A549 (cell line): Measurements from ENCODE around the gene MAP3K9. TPM values are rescaled to one million over a fixed set of nuclear protein-coding genes. Genes with fewer than 3 reads are reported as not detected.

Experiments used
- ATAC-seq, 2 experiments: fragments of 200-7000 bp in 1 of 2; fragments of >200 bp in 1 of 2; cut with Nextera tagmentation in 1 of 2; cut with Tn5 transposase in 1 of 2; 3 replicates each; pipeline versions ENCODE4 v1.8.0 to v1.9.1; 2018 to 2020; ENCODE audit warnings: mild to moderate bottlenecking in 1 of 2, moderate library complexity in 1 of 2
- CTCF ChIA-PET: fragments of 300-600 bp; sonication (Branson Sonifier 250); formaldehyde crosslinking; extraction: SDS; loops from one replicate; lab custom pipeline; 2021; ENCODE audit warnings: antibody characterized with exemption, inconsistent platforms; lab: Yijun Ruan, JAX
- POLR2A ChIA-PET: fragments of 350-600 bp; formaldehyde crosslinking; extraction: SDS; loops from one replicate; lab custom pipeline; 2021; ENCODE audit warnings: antibody characterized with exemption, inconsistent platforms; lab: Yijun Ruan, JAX
- DNase-seq, 2 experiments: peaks; one replicate each; pipeline versions ENCODE4 v3.0.0 to v3.0.0-alpha.2; 2011 to 2016; ENCODE audit warnings: low read depth in 1 of 2, low spot score in 1 of 2
- FAIRE-seq: peaks from 2 replicates; lab custom pipeline; 2011; peaks lifted over from hg19 to GRCh38; lab: Jason Lieb, UNC
- H3K27ac ChIP-seq, 2 experiments: fragments of >200 bp; sonication (Bioruptor Twin); formaldehyde crosslinking; 3 replicates each; pipeline ENCODE4 v1.5.1; 2016 to 2017
- H3K4me1 ChIP-seq: fragments of >200 bp; sonication (Bioruptor Twin); formaldehyde crosslinking; 3 replicates; pipeline ENCODE4 v1.6.1; 2016
- H3K4me2 ChIP-seq: fragments of >200 bp; sonication (Bioruptor Twin); formaldehyde crosslinking; 3 replicates; pipeline ENCODE4 v1.6.1; 2016
- H3K4me3 ChIP-seq: fragments of >200 bp; sonication (Bioruptor Twin); formaldehyde crosslinking; 3 replicates; pipeline ENCODE4 v1.5.1; 2016
- H3K9me3 ChIP-seq: fragments of >200 bp; sonication (Bioruptor Twin); formaldehyde crosslinking; 3 replicates; pipeline ENCODE4 v1.6.1; 2016
- CEBPB ChIP-seq, 2 experiments: fragments of >200 bp in 1 of 2; sonication (Bioruptor Twin) in 1 of 2; formaldehyde crosslinking in 1 of 2; IDR thresholded peaks; 2 replicates each; pipeline ENCODE4 v1.6.1; 2012 to 2016
- EHMT2 ChIP-seq: fragments of 200-600 bp; sonication (generic); IDR thresholded peaks from 2 replicates; pipeline ENCODE4 v1.6.1; 2016; ENCODE audit warnings: antibody characterized with exemption, low read depth, mild to moderate bottlenecking, moderate library complexity
- EP300 ChIP-seq, 2 experiments: fragments of >200 bp; sonication (Bioruptor Twin); formaldehyde crosslinking; IDR thresholded peaks; 2 replicates in 1 of 2; 3 replicates in 1 of 2; pipeline ENCODE4 v1.6.1; 2016 to 2017
- ESRRA ChIP-seq: fragments of 150-350 bp; IDR thresholded peaks from 2 replicates; pipeline ENCODE4 v1.6.1; 2014; ENCODE audit warnings: mild to moderate bottlenecking, low read length, borderline replicate concordance
- FOSL2 ChIP-seq, 2 experiments: fragments of 450-650 bp in 1 of 2; fragments of >200 bp in 1 of 2; sonication (Bioruptor Twin) in 1 of 2; formaldehyde crosslinking; IDR thresholded peaks; 2 replicates each; pipeline versions ENCODE4 v1.5.0 to v1.6.1; 2016 to 2020; ENCODE audit warnings: mild to moderate bottlenecking in 1 of 2, moderate library complexity in 1 of 2
- HDAC2 ChIP-seq: fragments of 200-600 bp; sonication (generic); IDR thresholded peaks from 2 replicates; pipeline ENCODE4 v1.6.1; 2016
- HEYL ChIP-seq: fragments of 250-450 bp; sonication (Bioruptor Pico); IDR thresholded peaks from 2 replicates; pipeline ENCODE4 v1.8.0; 2021; ENCODE audit warnings: mild to moderate bottlenecking, moderate library complexity
- HOXB13 ChIP-seq: fragments of 250-450 bp; sonication (Bioruptor Pico); IDR thresholded peaks from 2 replicates; pipeline ENCODE4 v1.5.0; 2020; ENCODE audit warnings: low read depth, mild to moderate bottlenecking, moderate library complexity
- HOXB5 ChIP-seq: fragments of 250-450 bp; sonication (Bioruptor Pico); IDR thresholded peaks from 2 replicates; pipeline ENCODE4 v1.5.0; 2020; ENCODE audit warnings: mild to moderate bottlenecking, moderate library complexity
- JUN ChIP-seq, 2 experiments: fragments of >200 bp; sonication (Bioruptor Twin); formaldehyde crosslinking; IDR thresholded peaks; 2 replicates in 1 of 2; 3 replicates in 1 of 2; pipeline ENCODE4 v1.6.1; 2016 to 2017
- JUNB ChIP-seq: fragments of >200 bp; sonication (Bioruptor Twin); formaldehyde crosslinking; IDR thresholded peaks from 2 replicates; pipeline ENCODE4 v1.6.1; 2016
- KDM5A ChIP-seq: fragments of 200-600 bp; sonication (generic); IDR thresholded peaks from 2 replicates; pipeline ENCODE4 v1.6.1; 2016; ENCODE audit warnings: antibody characterized with exemption, mild to moderate bottlenecking
- MAFK ChIP-seq: fragments of 450-650 bp; IDR thresholded peaks from 2 replicates; pipeline ENCODE4 v1.6.1; 2014; ENCODE audit not compliant: partially characterized antibody
- MAZ ChIP-seq: fragments of 150-350 bp; IDR thresholded peaks from 2 replicates; pipeline ENCODE4 v1.6.1; 2014; ENCODE audit warnings: antibody characterized with exemption, low read depth, low read length, borderline replicate concordance
- MYC ChIP-seq: IDR thresholded peaks from 2 replicates; pipeline ENCODE4 v1.6.1; 2012; ENCODE audit warnings: mild to moderate bottlenecking, inconsistent platforms, low read length, improper control_type of control experiment, borderline replicate concordance
- NR3C1 ChIP-seq: fragments of >200 bp; sonication (Bioruptor Twin); formaldehyde crosslinking; IDR thresholded peaks from 3 replicates; pipeline ENCODE4 v1.6.1; 2017
- POLR2A ChIP-seq: IDR thresholded peaks from 2 replicates; pipeline ENCODE4 v1.6.1; 2012; ENCODE audit warnings: mild to moderate bottlenecking, low read length
- RAD21 ChIP-seq, 2 experiments: fragments of >200 bp in 1 of 2; sonication (Bioruptor Twin) in 1 of 2; formaldehyde crosslinking in 1 of 2; IDR thresholded peaks in 1 of 2; conservative IDR thresholded peaks in 1 of 2; 2 replicates in 1 of 2; 3 replicates in 1 of 2; pipeline ENCODE4 v1.6.1; 2012 to 2018; ENCODE audit warnings: inconsistent platforms in 1 of 2
- RARB ChIP-seq: fragments of 250-450 bp; sonication (Bioruptor Pico); IDR thresholded peaks from 2 replicates; pipeline ENCODE4 v1.8.0; 2021; ENCODE audit warnings: mild to moderate bottlenecking, moderate library complexity
- RCOR1 ChIP-seq: fragments of 150-350 bp; IDR thresholded peaks from 2 replicates; pipeline ENCODE4 v1.6.1; 2014; ENCODE audit warnings: antibody characterized with exemption, low read length, low read depth
- RFX5 ChIP-seq: fragments of 450-650 bp; IDR thresholded peaks from 2 replicates; pipeline ENCODE4 v1.7.1; 2014; ENCODE audit warnings: antibody characterized with exemption, mild to moderate bottlenecking, moderate library complexity
- RNF2 ChIP-seq: fragments of 200-600 bp; sonication (generic); IDR thresholded peaks from 2 replicates; pipeline ENCODE4 v1.6.1; 2016; ENCODE audit warnings: low read depth, mild to moderate bottlenecking, antibody characterized with exemption, moderate library complexity, borderline replicate concordance
- SMC3 ChIP-seq: fragments of >200 bp; sonication (Bioruptor Twin); formaldehyde crosslinking; IDR thresholded peaks from 3 replicates; pipeline ENCODE4 v1.6.1; 2018; ENCODE audit warnings: inconsistent platforms
- SREBF2 ChIP-seq: fragments of 450-650 bp; IDR thresholded peaks from 2 replicates; pipeline ENCODE4 v1.6.1; 2014; ENCODE audit warnings: mild to moderate bottlenecking, moderate library complexity
- TP53 ChIP-seq: fragments of 250-450 bp; sonication (Bioruptor Pico); IDR thresholded peaks from 2 replicates; pipeline ENCODE4 v1.5.0; 2021; ENCODE audit warnings: mild to moderate bottlenecking, moderate library complexity
- ZSCAN20 ChIP-seq: fragments of 250-450 bp; sonication (Bioruptor Pico); IDR thresholded peaks from 2 replicates; pipeline ENCODE4 v1.8.0; 2022; ENCODE audit warnings: mild to moderate bottlenecking, moderate library complexity
- WGBS: methylation state at CpG from one replicate; pipeline ENCODE4 v1.1.6; 2017; ENCODE audit errors: missing lambda C conversion rate; 5-methylcytosine and 5-hydroxymethylcytosine counted together
- polyA plus RNA-seq, 4 experiments: library from polyadenylated mRNA; depleted of rRNA in 3 of 4; stranded (reverse); fragments of >200 nt; fragmentation: RNase III in 1 of 4; extraction: RNeasy Plus Mini Kit Qiagen cat#74134 plus additional on column Dnase treatment in 1 of 4; gene quantifications; 2 replicates in 3 of 4; 3 replicates in 1 of 4; pipeline ENCODE4 v1.2.3, GENCODE V29; 2011 to 2017
- TF ChIP-seq, protein P1 (sequence below): fragments of >200 bp; sonication (Bioruptor Twin); formaldehyde crosslinking; IDR thresholded peaks from 2 replicates; pipeline ENCODE4 v1.6.1; 2016
- TF ChIP-seq, protein P2 (sequence below): fragments of 450-650 bp; IDR thresholded peaks from 2 replicates; pipeline ENCODE4 v1.6.1; 2014; ENCODE audit warnings: antibody characterized with exemption
- TF ChIP-seq, protein P3 (sequence below): fragments of 200-600 bp; sonication (generic); IDR thresholded peaks from 2 replicates; pipeline ENCODE4 v1.6.1; 2016; ENCODE audit warnings: antibody characterized with exemption, mild to moderate bottlenecking, moderate library complexity

The MAP3K9 gene
- polyA plus RNA-seq, 2 of the 4 experiments (the other 2 are of a cell fraction): 5.3 to 8.5 TPM

DNA sequence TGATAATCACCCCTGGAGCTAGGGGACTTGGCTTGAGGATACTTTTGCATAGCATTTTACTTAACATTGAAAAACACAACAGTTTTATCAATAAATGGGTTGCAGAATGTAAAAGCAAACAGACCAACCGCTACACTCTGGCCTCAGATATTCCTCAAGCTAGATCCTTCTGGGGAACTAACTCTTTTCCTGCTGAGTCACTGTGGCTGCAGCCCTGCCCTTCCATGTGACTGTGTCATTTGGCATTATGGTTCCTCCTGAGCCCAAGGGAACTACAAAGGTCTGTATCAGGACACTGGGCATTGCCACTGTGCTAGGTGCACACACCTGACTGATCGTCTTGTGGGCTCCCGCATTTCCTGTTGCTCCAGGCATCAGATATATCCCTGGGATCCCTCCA, 111.0 kb downstream of the MAP3K9 start (continued):
- TF ChIP-seq, protein P1, sequence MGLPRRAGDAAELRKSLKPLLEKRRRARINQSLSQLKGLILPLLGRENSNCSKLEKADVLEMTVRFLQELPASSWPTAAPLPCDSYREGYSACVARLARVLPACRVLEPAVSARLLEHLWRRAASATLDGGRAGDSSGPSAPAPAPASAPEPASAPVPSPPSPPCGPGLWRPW: no peak
- TF ChIP-seq FOSL2 (IDR thresholded peaks at IDR 0.05) (no peak), FOSL2 (CRISPR knock-in tag; IDR thresholded peaks at IDR 0.05) (0 out of 2 replicates have a peak, but pooled peaks have one; percentile 12), MAFK (peak; percentile 89), ZSCAN20 (no peak), HDAC2 (no peak), CEBPB (IDR thresholded peaks at IDR 0.05) (no peak)

DNA sequence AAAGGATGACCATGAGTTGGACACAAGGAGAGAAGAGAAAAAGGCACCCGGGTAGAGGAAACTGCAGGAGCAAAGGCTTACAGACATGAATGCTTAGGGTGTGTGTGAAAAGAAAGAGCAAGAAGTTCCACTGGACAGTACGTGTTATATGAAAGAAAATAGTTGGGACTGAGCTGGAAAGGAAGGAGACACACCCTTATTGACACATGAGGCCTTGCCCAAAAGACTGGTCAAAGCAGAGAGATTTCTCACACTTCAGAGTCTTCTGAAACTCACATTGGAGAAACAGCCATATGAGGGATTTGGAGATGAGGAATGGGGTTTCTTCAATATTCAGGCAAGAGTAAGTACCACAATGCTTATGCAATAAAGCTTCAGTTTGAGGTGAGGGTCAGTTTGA, 111.6 kb downstream of the MAP3K9 start:
- CTCF ChIA-PET: interaction anchor here (1.1 to 2.5 kb wide), 3 partner anchors 10 to 651 kb away, joined by 3 to 16 read pairs (median 3); no protein-coding TSS in a partner anchor
- H3K27ac ChIP-seq: peak overlapping the region; percentile 65 to 81
- no peak overlapping the region for H3K4me3 ChIP-seq

DNA sequence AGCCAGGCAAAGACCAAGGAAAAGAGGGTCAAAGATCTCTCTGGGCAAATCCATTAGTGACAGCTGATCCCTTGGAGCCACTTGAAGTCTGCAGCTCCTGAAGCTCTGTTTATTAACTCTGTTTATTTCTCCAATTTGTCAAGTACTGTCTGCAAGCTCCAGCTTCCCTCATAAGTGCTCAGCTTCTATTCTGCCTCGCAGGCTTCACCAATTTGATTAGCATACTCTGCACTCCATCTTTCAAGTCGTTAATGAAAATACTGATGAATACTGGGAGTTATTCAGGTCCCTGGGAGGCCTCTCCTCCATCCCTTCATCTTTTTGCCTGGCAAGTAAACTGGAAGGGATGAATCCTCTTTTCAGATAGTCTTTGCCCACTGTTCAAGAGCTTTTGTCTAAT, 113.3 kb downstream of the MAP3K9 start:
- peaks cover 16% of the 10 kb centered on the region for H3K4me1 ChIP-seq
- no peak overlapping the region for H3K27ac ChIP-seq
- no peak for FAIRE-seq
- 58% methylated on average over 2 of the region's 2 CpGs for WGBS
- ATAC-seq: no peak
- POLR2A ChIA-PET: no interaction called here
- H3K4me2 ChIP-seq: no peak overlapping the region
- H3K9me3 ChIP-seq: no peaks in the 10 kb centered on the region
- no peak for DNase-seq
- H3K4me3 ChIP-seq: no peak overlapping the region
- CTCF ChIA-PET: interaction anchor here (1.5 kb wide), 3 partner anchors 16 to 122 kb away, joined by 6 to 7 read pairs (median 7); no protein-coding TSS in a partner anchor
- TF ChIP-seq ZSCAN20 (no peak), HEYL (CRISPR knock-in tag) (no peak), POLR2A (no peak), RCOR1 (no peak), HOXB13 (CRISPR knock-in tag) (no peak), HOXB5 (CRISPR knock-in tag) (no peak), MAZ (no peak), KDM5A (no peak), NR3C1 (no peak), SREBF2 (no peak), RFX5 (no peak), SMC3 (no peak), RARB (CRISPR knock-in tag) (no peak)
- TF ChIP-seq, all 56 proteins: peak for 0

More for the DNA sequence above, 111.6 kb downstream of the MAP3K9 start:
- 26% methylated on average over 2 of the region's 2 CpGs for WGBS
- TF ChIP-seq FOSL2 (IDR thresholded peaks at IDR 0.05) (no peak), FOSL2 (CRISPR knock-in tag; IDR thresholded peaks at IDR 0.05) (no peak), RAD21 (conservative IDR thresholded peaks at IDR 0.05 in 1 of 2, IDR thresholded peaks at IDR 0.05 in 1 of 2) (no peak)
- TF ChIP-seq, all 56 proteins: peak for 0
- H3K4me1 ChIP-seq: peaks cover 16% of the 10 kb centered on the region
- DNase-seq: peak in 1 of 2 experiments; percentile 42
- peak in 1 of 2 experiments; percentile 51; a peak in 3 of 6 replicates for ATAC-seq
- no peak for FAIRE-seq
- peak overlapping the region; percentile 45 for H3K4me2 ChIP-seq
- no peaks in the 10 kb centered on the region for H3K9me3 ChIP-seq
- POLR2A ChIA-PET: no interaction called here

DNA sequence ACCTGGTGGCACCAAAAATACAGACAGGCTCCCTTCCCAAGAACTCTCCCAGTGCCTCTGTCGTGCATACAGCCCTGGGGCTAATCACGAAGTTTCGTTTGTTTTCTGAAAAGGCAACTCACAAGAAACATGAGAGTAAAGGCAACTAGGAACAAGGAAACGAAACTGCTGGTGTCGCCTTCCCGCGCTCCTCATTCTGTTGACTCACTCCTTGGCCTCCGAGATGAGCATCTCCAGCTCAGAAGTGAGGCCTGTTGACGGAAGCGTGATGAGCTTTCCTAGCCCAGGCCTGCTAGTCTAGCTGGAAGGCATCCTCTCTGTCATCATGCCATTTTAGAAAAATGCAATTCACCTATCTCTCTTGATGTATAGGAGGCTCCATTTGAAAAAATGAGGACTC, 117.1 kb downstream of the MAP3K9 start:
- peaks cover 2% of the 10 kb centered on the region; the same call in 1 of the 3 replicates for H3K4me1 ChIP-seq
- WGBS: 87% methylated on average over 10 of the region's 10 CpGs
- no peak overlapping the region for H3K27ac ChIP-seq
- no peaks in the 10 kb centered on the region for H3K9me3 ChIP-seq
- CTCF ChIA-PET: interaction anchor here (1.5 kb wide), 2 partner anchors 14 to 21 kb away, joined by 4 read pairs; no protein-coding TSS in a partner anchor
- TF ChIP-seq SMC3 (no peak), ESRRA (no peak), JUN (IDR thresholded peaks at IDR 0.05) (no peak), ZSCAN20 (no peak), TP53 (CRISPR knock-in tag) (no peak), EP300 (IDR thresholded peaks at IDR 0.05) (no peak), EHMT2 (no peak), POLR2A (no peak), RNF2 (no peak), MYC (no peak), HOXB13 (CRISPR knock-in tag) (no peak), RCOR1 (no peak), KDM5A (no peak), JUNB (no peak), HEYL (CRISPR knock-in tag) (no peak), RARB (CRISPR knock-in tag) (no peak)
- TF ChIP-seq, protein P2, sequence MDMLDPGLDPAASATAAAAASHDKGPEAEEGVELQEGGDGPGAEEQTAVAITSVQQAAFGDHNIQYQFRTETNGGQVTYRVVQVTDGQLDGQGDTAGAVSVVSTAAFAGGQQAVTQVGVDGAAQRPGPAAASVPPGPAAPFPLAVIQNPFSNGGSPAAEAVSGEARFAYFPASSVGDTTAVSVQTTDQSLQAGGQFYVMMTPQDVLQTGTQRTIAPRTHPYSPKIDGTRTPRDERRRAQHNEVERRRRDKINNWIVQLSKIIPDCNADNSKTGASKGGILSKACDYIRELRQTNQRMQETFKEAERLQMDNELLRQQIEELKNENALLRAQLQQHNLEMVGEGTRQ: no peak
- TF ChIP-seq, protein P3, sequence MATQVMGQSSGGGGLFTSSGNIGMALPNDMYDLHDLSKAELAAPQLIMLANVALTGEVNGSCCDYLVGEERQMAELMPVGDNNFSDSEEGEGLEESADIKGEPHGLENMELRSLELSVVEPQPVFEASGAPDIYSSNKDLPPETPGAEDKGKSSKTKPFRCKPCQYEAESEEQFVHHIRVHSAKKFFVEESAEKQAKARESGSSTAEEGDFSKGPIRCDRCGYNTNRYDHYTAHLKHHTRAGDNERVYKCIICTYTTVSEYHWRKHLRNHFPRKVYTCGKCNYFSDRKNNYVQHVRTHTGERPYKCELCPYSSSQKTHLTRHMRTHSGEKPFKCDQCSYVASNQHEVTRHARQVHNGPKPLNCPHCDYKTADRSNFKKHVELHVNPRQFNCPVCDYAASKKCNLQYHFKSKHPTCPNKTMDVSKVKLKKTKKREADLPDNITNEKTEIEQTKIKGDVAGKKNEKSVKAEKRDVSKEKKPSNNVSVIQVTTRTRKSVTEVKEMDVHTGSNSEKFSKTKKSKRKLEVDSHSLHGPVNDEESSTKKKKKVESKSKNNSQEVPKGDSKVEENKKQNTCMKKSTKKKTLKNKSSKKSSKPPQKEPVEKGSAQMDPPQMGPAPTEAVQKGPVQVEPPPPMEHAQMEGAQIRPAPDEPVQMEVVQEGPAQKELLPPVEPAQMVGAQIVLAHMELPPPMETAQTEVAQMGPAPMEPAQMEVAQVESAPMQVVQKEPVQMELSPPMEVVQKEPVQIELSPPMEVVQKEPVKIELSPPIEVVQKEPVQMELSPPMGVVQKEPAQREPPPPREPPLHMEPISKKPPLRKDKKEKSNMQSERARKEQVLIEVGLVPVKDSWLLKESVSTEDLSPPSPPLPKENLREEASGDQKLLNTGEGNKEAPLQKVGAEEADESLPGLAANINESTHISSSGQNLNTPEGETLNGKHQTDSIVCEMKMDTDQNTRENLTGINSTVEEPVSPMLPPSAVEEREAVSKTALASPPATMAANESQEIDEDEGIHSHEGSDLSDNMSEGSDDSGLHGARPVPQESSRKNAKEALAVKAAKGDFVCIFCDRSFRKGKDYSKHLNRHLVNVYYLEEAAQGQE: no peak
- POLR2A ChIA-PET: no interaction called here
- FAIRE-seq (no peak), ATAC-seq (no peak), DNase-seq (no peak)
- no peak overlapping the region for H3K4me2 ChIP-seq
- H3K4me3 ChIP-seq: no peak overlapping the region
